ENCODE measurements around the gene MKLN1. TPM values are rescaled to one million over a fixed set of nuclear protein-coding genes. Genes with fewer than 3 reads are reported as not detected.

Gene MKLN1
- total and polyA plus RNA-seq, 10 of the 15 experiments (the other 5 are each of a cell fraction or from before 2014, with no cell fraction given): 13.6 to 55.8 (median 29.3) TPM

GRCh38 chr7:131544021-131544420 is 216.3 kb downstream of the MKLN1 start:
- H3K9ac ChIP-seq (ENCODE audit: control insufficient read depth, insufficient read depth, low read length): no peak overlapping the region
- no peaks in the 10 kb centered on the region for H3K9me3 ChIP-seq (replicated peaks; ENCODE audit: control insufficient read depth, insufficient read depth, low read length)
- intact Hi-C loops (cut with micrococcal nuclease; ENCODE audit: unreplicated experiment): loop anchor here (10.0 kb wide), 1 partner anchor 111 kb away; no protein-coding TSS in a partner anchor
- no peak for ATAC-seq
- H3K27me3 ChIP-seq (replicated peaks in 1 of 2; ENCODE audit: control insufficient read depth in 2 of 2, insufficient read depth in 2 of 2, low read length in 1 of 2): no peaks in the 10 kb centered on the region
- no peaks in the 10 kb centered on the region for H3K36me3 ChIP-seq (ENCODE audit: control insufficient read depth in 2 of 2, insufficient read depth in 2 of 2, low read length in 1 of 2)
- TF ChIP-seq RELA (IDR thresholded peaks at IDR 0.05; ENCODE audit: borderline replicate concordance, partially characterized antibody) (no peak), EZH2 (IDR thresholded peaks at IDR 0.05; ENCODE audit: borderline replicate concordance, control insufficient read depth, low read depth, low read length) (no peak), MTA2 (IDR thresholded peaks at IDR 0.05; ENCODE audit: low read depth) (no peak), NFYA (IDR thresholded peaks at IDR 0.05; ENCODE audit: borderline replicate concordance, low read depth, low read length) (no peak)
- TF ChIP-seq, protein P1, sequence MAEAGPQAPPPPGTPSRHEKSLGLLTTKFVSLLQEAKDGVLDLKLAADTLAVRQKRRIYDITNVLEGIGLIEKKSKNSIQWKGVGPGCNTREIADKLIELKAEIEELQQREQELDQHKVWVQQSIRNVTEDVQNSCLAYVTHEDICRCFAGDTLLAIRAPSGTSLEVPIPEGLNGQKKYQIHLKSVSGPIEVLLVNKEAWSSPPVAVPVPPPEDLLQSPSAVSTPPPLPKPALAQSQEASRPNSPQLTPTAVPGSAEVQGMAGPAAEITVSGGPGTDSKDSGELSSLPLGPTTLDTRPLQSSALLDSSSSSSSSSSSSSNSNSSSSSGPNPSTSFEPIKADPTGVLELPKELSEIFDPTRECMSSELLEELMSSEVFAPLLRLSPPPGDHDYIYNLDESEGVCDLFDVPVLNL (IDR thresholded peaks at IDR 0.05; ENCODE audit: low read depth, low read length): no peak
- WGBS (ENCODE audit: insufficient coverage, insufficient replicate concordance, low lambda C conversion rate, missing lambda C conversion rate): 81% methylated on average over 3 of the region's 3 CpGs
- no peaks in the 10 kb centered on the region for H4K20me1 ChIP-seq (ENCODE audit: control insufficient read depth, insufficient read depth)
- no peak overlapping the region for H3K27ac ChIP-seq (ENCODE audit: control insufficient read depth, insufficient read depth)
- no peak for FAIRE-seq
- H3K4me1 ChIP-seq (ENCODE audit: control insufficient read depth, insufficient read depth, low read length): peaks cover 2% of the 10 kb centered on the region; the same call in 1 of the 2 replicates
- ChIA-PET CTCF (interaction anchor here (1.2 to 2.2 kb wide), 3 partner anchors 8 to 33 kb away, joined by 3 to 6 read pairs (median 3); no protein-coding TSS in a partner anchor), POLR2A (no interaction called here), RAD21 (ENCODE audit: unreplicated experiment) (no interaction called here), SMC1A (ENCODE audit: uncharacterized antibody, unreplicated experiment) (no interaction called here)
- no peaks in the 10 kb centered on the region for H3K79me2 ChIP-seq (ENCODE audit: control insufficient read depth, insufficient read depth, low read length)
- H2AFZ ChIP-seq (ENCODE audit: control insufficient read depth, low read depth, low read length): no peak overlapping the region
- in situ Hi-C loops (cut with MboI): no loop called here
- BruUV-seq (replicated peaks): no TSS peak
- DNase-seq (ENCODE audit: low read depth, low spot score): no peak
- no peak overlapping the region for H3K4me3 ChIP-seq
- no peak overlapping the region for H3K4me2 ChIP-seq (ENCODE audit: control insufficient read depth, insufficient read depth)

All from GM12878 (cell line).